ENCODE data around the gene MACO1. TPM values are rescaled to one million over a fixed set of nuclear protein-coding genes. Genes with fewer than 3 reads are reported as not detected.

Gene MACO1
- total RNA-seq, 1 donor from 2014 or later: 85.4 TPM

DNA sequence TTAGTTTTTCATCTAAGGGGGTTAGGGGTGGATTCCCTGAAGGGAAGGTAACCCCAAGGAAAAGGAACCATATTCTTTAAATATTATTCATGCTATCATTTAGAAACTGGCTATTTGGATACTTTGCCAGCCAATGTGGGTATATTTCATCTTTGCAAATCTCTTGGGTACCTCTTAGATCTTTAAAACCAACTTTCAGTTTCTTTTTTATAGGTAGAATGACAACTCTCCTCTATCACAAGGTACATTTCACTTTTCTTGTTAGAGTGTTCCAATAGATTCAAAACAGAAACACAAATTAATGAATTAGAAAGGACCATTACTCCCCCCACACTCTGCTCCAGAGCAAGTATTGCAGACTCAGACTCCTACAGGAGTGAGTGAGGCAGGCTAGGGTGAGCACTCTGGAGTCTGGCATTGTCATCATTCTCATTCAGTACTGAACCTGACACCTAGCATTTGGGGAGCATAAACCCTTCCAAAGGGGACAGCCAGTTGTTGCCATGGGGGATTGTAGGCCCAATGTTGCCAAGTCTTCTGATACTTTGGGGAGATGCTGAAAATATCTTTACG is 43.0 kb downstream of the MACO1 start:
- DNase-seq: no peak
- Mint-ChIP-seq H3K4me3 (ENCODE audit: unreplicated experiment) (no peak overlapping the region), H3K27me3 (ENCODE audit: unreplicated experiment) (peaks cover 3% of the 10 kb centered on the region), H3K27ac (ENCODE audit: unreplicated experiment) (no peak overlapping the region), H3K4me1 (ENCODE audit: low read depth, unreplicated experiment) (peaks cover 10% of the 10 kb centered on the region), H3K9me3 (ENCODE audit: unreplicated experiment) (no peaks in the 10 kb centered on the region), H3K36me3 (ENCODE audit: unreplicated experiment) (no peaks in the 10 kb centered on the region)
- TF ChIP-seq, protein P1, sequence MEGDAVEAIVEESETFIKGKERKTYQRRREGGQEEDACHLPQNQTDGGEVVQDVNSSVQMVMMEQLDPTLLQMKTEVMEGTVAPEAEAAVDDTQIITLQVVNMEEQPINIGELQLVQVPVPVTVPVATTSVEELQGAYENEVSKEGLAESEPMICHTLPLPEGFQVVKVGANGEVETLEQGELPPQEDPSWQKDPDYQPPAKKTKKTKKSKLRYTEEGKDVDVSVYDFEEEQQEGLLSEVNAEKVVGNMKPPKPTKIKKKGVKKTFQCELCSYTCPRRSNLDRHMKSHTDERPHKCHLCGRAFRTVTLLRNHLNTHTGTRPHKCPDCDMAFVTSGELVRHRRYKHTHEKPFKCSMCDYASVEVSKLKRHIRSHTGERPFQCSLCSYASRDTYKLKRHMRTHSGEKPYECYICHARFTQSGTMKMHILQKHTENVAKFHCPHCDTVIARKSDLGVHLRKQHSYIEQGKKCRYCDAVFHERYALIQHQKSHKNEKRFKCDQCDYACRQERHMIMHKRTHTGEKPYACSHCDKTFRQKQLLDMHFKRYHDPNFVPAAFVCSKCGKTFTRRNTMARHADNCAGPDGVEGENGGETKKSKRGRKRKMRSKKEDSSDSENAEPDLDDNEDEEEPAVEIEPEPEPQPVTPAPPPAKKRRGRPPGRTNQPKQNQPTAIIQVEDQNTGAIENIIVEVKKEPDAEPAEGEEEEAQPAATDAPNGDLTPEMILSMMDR (IDR thresholded peaks at IDR 0.05; ENCODE audit: partially characterized antibody, unreplicated experiment): no peak

DNA sequence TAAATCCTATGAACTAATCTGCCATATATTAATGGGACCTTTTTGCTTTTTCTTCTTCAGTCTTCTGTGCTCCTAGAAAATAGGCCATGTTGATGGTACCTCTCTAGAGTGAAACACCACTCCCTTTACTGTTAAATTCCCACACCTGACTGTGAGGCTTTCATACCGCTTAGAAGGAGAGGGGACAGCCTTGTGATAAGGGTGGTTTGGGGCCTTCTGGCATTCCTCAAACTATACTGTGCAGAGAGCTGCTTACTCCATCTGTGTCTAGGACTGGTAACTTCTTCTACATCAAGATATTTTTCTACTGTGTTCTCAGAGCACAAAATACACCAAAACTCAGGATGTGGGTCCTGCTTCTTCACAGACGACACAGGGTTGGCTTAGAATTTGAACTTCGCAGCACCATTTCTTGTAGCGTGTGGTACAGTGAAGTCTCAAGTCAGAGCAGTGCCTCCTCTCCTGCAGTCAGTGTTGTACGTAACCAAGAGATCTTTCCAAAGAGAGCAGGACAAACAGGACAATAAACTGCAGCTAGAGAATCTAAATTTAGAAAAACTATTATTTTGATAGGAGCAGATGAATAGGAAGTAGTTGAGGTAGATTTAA is 43.8 kb downstream of the MACO1 start:
- TF ChIP-seq, protein P1 (IDR thresholded peaks at IDR 0.05; ENCODE audit: partially characterized antibody, unreplicated experiment): no peak
- peaks cover 3% of the 10 kb centered on the region for H3K27me3 Mint-ChIP-seq (ENCODE audit: unreplicated experiment)
- peaks cover 10% of the 10 kb centered on the region for H3K4me1 Mint-ChIP-seq (ENCODE audit: low read depth, unreplicated experiment)
- H3K36me3 Mint-ChIP-seq (ENCODE audit: unreplicated experiment): no peaks in the 10 kb centered on the region
- no peak overlapping the region for H3K4me3 Mint-ChIP-seq (ENCODE audit: unreplicated experiment)
- H3K27ac Mint-ChIP-seq (ENCODE audit: unreplicated experiment): peak overlapping the region; percentile 48
- DNase-seq: no peak
- no peaks in the 10 kb centered on the region for H3K9me3 Mint-ChIP-seq (ENCODE audit: unreplicated experiment)

DNA sequence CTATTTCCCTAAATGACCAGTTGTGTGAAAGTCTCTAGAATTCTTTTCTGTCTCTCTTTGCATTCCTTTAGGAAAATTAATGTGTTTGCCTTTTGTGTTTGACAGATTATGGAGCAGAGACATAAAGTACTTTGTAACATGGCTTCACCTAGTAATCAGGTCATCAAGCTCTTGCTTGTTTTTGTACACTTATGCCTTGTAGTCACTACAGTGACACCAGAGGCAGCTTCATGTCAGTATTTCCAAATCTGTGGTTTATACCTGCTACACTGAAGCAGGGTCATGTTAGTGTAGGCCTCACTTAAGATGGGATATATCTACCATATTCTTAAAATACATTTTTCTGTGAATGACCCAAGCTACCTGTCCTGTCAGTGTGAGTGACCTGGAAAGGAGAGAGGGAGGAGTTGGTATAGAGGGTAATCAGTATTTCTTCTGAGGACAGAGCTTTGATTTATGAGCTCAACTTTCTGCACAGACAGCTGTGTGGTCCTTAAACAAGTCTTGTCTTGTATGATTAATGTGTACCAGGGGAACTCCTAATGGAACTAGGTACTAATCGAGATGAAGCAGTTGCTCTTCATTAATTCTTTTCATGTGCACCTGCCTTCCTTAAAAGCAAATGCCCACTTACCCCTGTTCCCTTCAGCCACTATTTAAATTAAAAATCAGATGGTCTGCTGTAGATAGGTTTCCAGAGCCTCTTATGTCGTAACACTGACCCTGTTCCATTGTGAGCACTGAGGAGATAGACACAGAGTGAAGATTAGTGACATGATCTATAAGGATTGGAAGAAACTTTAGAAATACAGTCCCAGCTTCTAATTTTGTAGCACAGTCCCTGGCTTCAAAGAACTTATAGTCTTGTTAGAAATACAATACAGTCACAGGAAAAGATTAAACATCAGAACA is 45.7 kb downstream of the MACO1 start:
- H3K27me3 Mint-ChIP-seq (ENCODE audit: unreplicated experiment): no peaks in the 10 kb centered on the region
- H3K36me3 Mint-ChIP-seq (ENCODE audit: unreplicated experiment): no peaks in the 10 kb centered on the region
- DNase-seq: no peak
- H3K4me3 Mint-ChIP-seq (ENCODE audit: unreplicated experiment): peak overlapping the region; percentile 21
- TF ChIP-seq, protein P1 (IDR thresholded peaks at IDR 0.05; ENCODE audit: partially characterized antibody, unreplicated experiment): no peak
- peaks cover 15% of the 10 kb centered on the region for H3K4me1 Mint-ChIP-seq (ENCODE audit: low read depth, unreplicated experiment)
- no peaks in the 10 kb centered on the region for H3K9me3 Mint-ChIP-seq (ENCODE audit: unreplicated experiment)
- H3K27ac Mint-ChIP-seq (ENCODE audit: unreplicated experiment): no peak overlapping the region

DNA sequence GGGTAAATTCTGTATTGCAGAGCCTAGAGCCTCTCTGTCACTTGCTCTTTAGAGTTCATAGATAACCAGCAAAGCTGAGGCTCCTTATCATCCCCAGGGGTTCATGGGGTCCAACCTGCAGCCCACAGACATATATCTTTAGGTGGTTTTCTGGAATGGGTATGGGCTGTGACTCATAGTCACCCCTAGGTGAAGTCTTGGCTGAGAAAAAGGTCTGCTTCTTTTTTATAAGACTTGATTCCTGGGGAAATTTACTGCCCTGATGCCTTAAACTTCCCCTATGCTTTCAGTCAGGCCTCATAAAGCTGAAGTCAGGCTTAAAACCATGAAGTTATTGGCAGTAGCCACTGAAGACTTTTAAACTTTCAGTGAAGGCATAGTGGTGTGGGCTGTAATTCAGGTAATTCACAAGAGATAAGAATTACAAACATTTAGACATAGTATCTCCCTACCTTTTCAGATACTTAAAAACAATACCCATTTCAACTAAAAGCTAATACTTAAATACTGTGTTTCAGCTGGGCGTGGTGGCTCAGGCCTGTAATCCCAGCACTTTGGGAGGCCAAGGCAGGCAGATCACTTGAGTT is 46.8 kb downstream of the MACO1 start:
- H3K36me3 Mint-ChIP-seq (ENCODE audit: unreplicated experiment): no peaks in the 10 kb centered on the region
- H3K4me1 Mint-ChIP-seq (ENCODE audit: low read depth, unreplicated experiment): peaks cover 19% of the 10 kb centered on the region
- H3K27me3 Mint-ChIP-seq (ENCODE audit: unreplicated experiment): no peaks in the 10 kb centered on the region
- H3K27ac Mint-ChIP-seq (ENCODE audit: unreplicated experiment): no peak overlapping the region
- no peak overlapping the region for H3K4me3 Mint-ChIP-seq (ENCODE audit: unreplicated experiment)
- H3K9me3 Mint-ChIP-seq (ENCODE audit: unreplicated experiment): no peaks in the 10 kb centered on the region
- TF ChIP-seq, protein P1 (IDR thresholded peaks at IDR 0.05; ENCODE audit: partially characterized antibody, unreplicated experiment): no peak
- no peak for DNase-seq
